Esophagus muscularis mucosa (tissue), 4 donors: ENCODE data around the gene NRF1. TPM values are rescaled to one million over a fixed set of nuclear protein-coding genes. Genes with fewer than 3 reads are reported as not detected.

Experiments used
- DNase-seq: peaks from one replicate; pipeline ENCODE4 v3.0.0-alpha.2; 2017; ENCODE audit errors: extremely low spot score
- H3K27ac ChIP-seq, 4 donors: fragments of 200-600 bp; sonication (generic); replicated peaks in 1 of 4; 1 replicate in 3 of 4; 2 replicates in 1 of 4; pipeline ENCODE4 v1.5.1; 2016 to 2019; ENCODE audit warnings: mild to moderate bottlenecking in 1 of 4
- H3K27me3 ChIP-seq, 4 donors: fragments of 200-600 bp; sonication (generic); one replicate each; pipeline versions ENCODE4 v1.5.1 to v1.6.0; 2016 to 2019
- H3K36me3 ChIP-seq, 4 donors: fragments of 200-600 bp; sonication (generic); one replicate each; pipeline ENCODE4 v1.5.1; 2016 to 2019
- H3K4me1 ChIP-seq, 4 donors: fragments of 200-600 bp; sonication (generic); one replicate each; pipeline ENCODE4 v1.5.1; 2016 to 2019
- H3K4me3 ChIP-seq, 4 donors: fragments of 200-600 bp; sonication (generic); 1 replicate in 2 of 4; 2 replicates in 2 of 4; pipeline ENCODE4 v1.5.1; 2016 to 2019; ENCODE audit warnings: mild to moderate bottlenecking in 4 of 4, moderate library complexity in 1 of 4
- H3K9me3 ChIP-seq, 4 donors: fragments of 200-600 bp; sonication (generic); 1 replicate in 3 of 4; 2 replicates in 1 of 4; pipeline ENCODE4 v1.5.1; 2016 to 2019
- EP300 ChIP-seq: sonication (generic); formaldehyde crosslinking; IDR thresholded peaks from one replicate; pipeline ENCODE4 v1.6.1; 2017; ENCODE audit warnings: antibody characterized with exemption
- POLR2A ChIP-seq: fragments of 450-650 bp; IDR thresholded peaks from one replicate; pipeline ENCODE4 v1.6.1; 2017; ENCODE audit warnings: antibody characterized with exemption, moderate library complexity, mild to moderate bottlenecking, low read depth
- POLR2AphosphoS5 ChIP-seq, 2 donors: sonication (generic); formaldehyde crosslinking; IDR thresholded peaks; one replicate each; pipeline ENCODE4 v1.6.1; 2017; ENCODE audit warnings: antibody characterized with exemption in 2 of 2
- whole genome bisulfite sequencing: methylation state at CpG from one replicate; pipeline ENCODE4 v1.1.5; 2018; 5-methylcytosine and 5-hydroxymethylcytosine counted together
- intact Hi-C: fragments of 100-400 bp; cut with DNase I; formaldehyde crosslinking; loops from one replicate; pipeline ENCODE4 v1.15.1; 2023
- total RNA-seq, 4 donors: library from RNA; depleted of rRNA; stranded (reverse); fragments of >200 nt; gene quantifications; one replicate each; pipeline versions ENCODE4 v1.1.0 to v1.2.1, GENCODE V29; 2016
- TF ChIP-seq, protein P1 (sequence below), 3 experiments: fragments of 200-600 bp in 2 of 3; fragments of 450-650 bp in 1 of 3; sonication (generic) in 2 of 3; IDR thresholded peaks; one replicate each; pipeline ENCODE4 v1.5.1; 2017 to 2019; ENCODE audit warnings: antibody characterized with exemption in 3 of 3, mild to moderate bottlenecking in 2 of 3, moderate library complexity in 1 of 3

Gene NRF1
- total RNA-seq, 4 donors from 2014 or later = 8.7 to 19.1 (median 15.9) TPM

DNA sequence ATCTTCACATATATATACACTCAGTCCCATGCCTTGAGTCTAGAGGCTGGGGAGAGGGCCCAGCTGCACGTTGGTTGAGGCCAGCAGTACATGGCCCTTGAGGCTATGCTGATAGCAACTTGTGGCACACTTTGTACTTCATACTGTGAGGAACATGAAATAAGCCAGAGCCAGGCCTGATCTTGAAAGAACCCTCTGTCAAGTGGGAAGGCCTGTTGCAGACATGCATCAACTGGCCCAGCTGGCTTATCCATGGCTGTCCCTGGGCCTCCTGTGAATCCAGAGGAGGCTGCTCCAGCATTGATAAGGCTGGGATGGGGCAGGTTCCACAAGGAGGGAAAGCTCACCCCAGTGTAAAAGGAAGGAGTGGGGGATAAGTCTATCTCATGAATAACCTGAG lies 140.4 kb downstream of the NRF1 start:
- no peak overlapping the region for H3K4me3 ChIP-seq
- DNase-seq = no peak
- H3K27me3 ChIP-seq = no peaks in the 10 kb centered on the region
- no peaks in the 10 kb centered on the region for H3K4me1 ChIP-seq
- WGBS = 83% methylated on average over 1 of the region's 1 CpG
- no peaks in the 10 kb centered on the region for H3K9me3 ChIP-seq
- intact Hi-C loops = no loop called here
- TF ChIP-seq, protein P1, sequence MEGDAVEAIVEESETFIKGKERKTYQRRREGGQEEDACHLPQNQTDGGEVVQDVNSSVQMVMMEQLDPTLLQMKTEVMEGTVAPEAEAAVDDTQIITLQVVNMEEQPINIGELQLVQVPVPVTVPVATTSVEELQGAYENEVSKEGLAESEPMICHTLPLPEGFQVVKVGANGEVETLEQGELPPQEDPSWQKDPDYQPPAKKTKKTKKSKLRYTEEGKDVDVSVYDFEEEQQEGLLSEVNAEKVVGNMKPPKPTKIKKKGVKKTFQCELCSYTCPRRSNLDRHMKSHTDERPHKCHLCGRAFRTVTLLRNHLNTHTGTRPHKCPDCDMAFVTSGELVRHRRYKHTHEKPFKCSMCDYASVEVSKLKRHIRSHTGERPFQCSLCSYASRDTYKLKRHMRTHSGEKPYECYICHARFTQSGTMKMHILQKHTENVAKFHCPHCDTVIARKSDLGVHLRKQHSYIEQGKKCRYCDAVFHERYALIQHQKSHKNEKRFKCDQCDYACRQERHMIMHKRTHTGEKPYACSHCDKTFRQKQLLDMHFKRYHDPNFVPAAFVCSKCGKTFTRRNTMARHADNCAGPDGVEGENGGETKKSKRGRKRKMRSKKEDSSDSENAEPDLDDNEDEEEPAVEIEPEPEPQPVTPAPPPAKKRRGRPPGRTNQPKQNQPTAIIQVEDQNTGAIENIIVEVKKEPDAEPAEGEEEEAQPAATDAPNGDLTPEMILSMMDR (IDR thresholded peaks at IDR 0.05) = no peak
- no peak for TF ChIP-seq POLR2A
- TF ChIP-seq EP300 = no peak
- TF ChIP-seq POLR2AphosphoS5 (IDR thresholded peaks at IDR 0.05) = no peak
- H3K27ac ChIP-seq = no peak overlapping the region
- H3K36me3 ChIP-seq = peaks cover 3 to 54% (median 38%) of the 10 kb centered on the region in 4 donors

DNA sequence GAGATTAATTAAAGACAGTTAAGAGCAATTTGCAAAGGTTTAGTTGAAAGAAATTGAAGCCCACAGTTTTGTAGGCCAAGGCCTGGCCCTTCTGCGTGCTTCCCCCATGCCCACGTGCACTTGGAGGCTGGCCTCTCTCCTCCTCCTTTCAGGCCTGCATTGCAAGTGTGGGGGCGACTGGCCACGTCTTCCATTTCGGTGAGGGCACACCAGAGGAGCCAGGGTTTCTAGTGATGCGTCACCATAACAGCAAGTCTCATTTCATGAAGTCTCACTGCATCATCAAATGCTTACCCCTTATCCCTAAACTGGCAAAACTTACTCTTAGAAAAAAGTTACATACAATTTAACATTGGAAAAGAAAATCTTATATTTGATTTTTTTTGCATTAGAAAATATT lies 141.2 kb downstream of the NRF1 start:
- intact Hi-C loops = no loop called here
- Histone ChIP-seq H3K9me3 (no peaks in the 10 kb centered on the region), H3K27ac (no peak overlapping the region), H3K4me1 (no peaks in the 10 kb centered on the region), H3K4me3 (no peak overlapping the region), H3K27me3 (no peaks in the 10 kb centered on the region), H3K36me3 (peaks cover 7 to 59% (median 34%) of the 10 kb centered on the region in 4 donors)
- no peak for DNase-seq
- WGBS = 92% methylated on average over 6 of the region's 6 CpGs
- TF ChIP-seq, protein P1 (IDR thresholded peaks at IDR 0.05) = no peak

DNA sequence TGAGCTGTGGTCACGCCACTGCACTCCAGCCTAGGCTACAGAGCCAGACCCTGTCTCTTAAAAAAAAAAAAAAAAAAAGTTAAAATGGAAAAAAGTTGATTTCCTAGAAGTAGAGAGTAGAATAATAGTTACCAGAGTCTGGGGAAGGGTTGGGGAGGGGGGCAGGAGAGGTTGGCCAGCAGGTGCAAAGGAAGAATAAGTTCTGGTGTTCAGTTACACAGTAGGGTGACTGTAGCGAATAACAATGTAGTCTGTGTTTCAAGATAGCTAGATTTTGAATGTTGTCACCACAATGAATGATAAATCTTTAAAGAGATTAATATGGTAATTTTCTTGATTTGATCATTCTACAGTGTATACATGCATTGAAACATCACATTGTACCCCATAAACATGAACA lies 142.9 kb downstream of the NRF1 start:
- Histone ChIP-seq H3K9me3 (no peaks in the 10 kb centered on the region), H3K4me1 (no peaks in the 10 kb centered on the region), H3K27ac (no peak overlapping the region), H3K27me3 (no peaks in the 10 kb centered on the region), H3K36me3 (peaks cover 7 to 58% (median 33%) of the 10 kb centered on the region in 4 donors), H3K4me3 (no peak overlapping the region)
- intact Hi-C loops = no loop called here
- TF ChIP-seq EP300 (no peak), POLR2A (no peak), POLR2AphosphoS5 (IDR thresholded peaks at IDR 0.05) (no peak)
- TF ChIP-seq, protein P1 (IDR thresholded peaks at IDR 0.05) = no peak
- DNase-seq = no peak
- 89% methylated on average over 2 of the region's 2 CpGs for WGBS

DNA sequence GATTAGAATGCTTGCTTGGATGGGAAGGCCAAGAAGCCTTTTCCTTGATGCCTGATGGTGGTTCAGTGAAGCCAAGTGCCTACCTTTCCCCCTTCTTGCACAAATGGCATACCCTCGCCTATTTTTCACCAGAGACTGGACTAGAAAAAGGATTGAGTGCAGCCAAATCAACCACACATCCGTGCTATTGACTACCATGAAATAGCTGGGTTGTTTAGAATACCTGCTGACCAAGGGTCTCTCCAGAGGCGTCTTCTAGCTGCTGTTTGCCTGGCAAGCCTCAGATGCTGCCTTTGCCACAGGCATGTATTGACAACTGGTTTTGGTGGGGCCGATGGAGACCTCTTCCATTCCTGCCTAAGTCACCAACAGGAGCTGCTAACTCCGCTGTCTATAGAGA lies 146.5 kb downstream of the NRF1 start:
- no peak for DNase-seq
- H3K4me3 ChIP-seq = no peak overlapping the region
- no peaks in the 10 kb centered on the region for H3K9me3 ChIP-seq
- H3K27me3 ChIP-seq = peaks cover 0 to 5% (median 0%) of the 10 kb centered on the region in 4 donors
- TF ChIP-seq POLR2AphosphoS5 (IDR thresholded peaks at IDR 0.05) (no peak), EP300 (no peak), POLR2A (no peak)
- TF ChIP-seq, protein P1 (IDR thresholded peaks at IDR 0.05) = no peak
- 97% methylated on average over 5 of the region's 5 CpGs for WGBS
- intact Hi-C loops = no loop called here
- no peak overlapping the region for H3K27ac ChIP-seq
- no peaks in the 10 kb centered on the region for H3K4me1 ChIP-seq
- H3K36me3 ChIP-seq = peaks cover 7 to 41% (median 23%) of the 10 kb centered on the region in 4 donors

DNA sequence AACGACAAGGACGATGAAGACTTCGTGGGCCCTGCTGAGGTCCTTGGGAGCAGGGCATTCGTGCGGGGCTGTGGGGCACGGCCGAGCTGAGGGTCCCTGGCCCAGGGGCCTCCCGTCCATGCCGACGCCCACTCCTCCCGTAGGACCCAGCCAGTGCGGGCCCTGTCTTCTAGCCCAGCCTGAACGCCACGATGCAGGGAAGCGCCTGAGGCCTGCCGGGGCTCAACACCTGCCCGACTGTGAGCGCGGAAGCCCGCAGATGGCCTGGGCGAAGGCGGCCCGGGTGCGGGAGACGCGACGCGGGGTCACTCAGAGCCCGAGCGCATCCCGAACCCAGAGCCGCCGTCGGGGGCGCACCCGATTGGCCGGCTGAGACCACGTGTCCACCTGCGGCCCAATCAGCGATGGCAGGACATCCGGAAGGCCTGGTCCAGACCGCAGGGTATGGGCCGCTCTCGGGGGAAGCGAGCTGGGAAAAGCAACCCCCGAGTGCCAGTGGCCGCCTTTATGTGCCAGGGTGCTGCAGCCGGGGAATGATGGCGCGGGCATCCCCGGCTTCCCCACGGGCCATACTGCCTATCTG lies 151.0 kb downstream of the NRF1 start:
- DNase-seq = no peak
- H3K4me3 ChIP-seq = no peak overlapping the region
- peaks cover 0 to 4% (median under 1%) of the 10 kb centered on the region in 4 donors for H3K36me3 ChIP-seq
- no peaks in the 10 kb centered on the region for H3K4me1 ChIP-seq
- peaks cover 0 to 5% (median 0%) of the 10 kb centered on the region in 4 donors for H3K27me3 ChIP-seq
- H3K9me3 ChIP-seq = no peaks in the 10 kb centered on the region
- H3K27ac ChIP-seq = no peak overlapping the region
- TF ChIP-seq EP300 (no peak), POLR2A (no peak), POLR2AphosphoS5 (IDR thresholded peaks at IDR 0.05) (no peak)
- TF ChIP-seq, protein P1 (IDR thresholded peaks at IDR 0.05) = no peak
- intact Hi-C loops = no loop called here
- 93% methylated on average over 27 of the region's 52 CpGs for WGBS
